Measurements from ENCODE around the gene KLHL3. TPM values are rescaled to one million over a fixed set of nuclear protein-coding genes. Genes with fewer than 3 reads are reported as not detected.
A peak's percentile ranks its signal among the peaks of the same experiment; 100 is the strongest.

KLHL3 gene
- total RNA-seq, 1 experiment from 2014 or later: 3.5 TPM

DNA sequence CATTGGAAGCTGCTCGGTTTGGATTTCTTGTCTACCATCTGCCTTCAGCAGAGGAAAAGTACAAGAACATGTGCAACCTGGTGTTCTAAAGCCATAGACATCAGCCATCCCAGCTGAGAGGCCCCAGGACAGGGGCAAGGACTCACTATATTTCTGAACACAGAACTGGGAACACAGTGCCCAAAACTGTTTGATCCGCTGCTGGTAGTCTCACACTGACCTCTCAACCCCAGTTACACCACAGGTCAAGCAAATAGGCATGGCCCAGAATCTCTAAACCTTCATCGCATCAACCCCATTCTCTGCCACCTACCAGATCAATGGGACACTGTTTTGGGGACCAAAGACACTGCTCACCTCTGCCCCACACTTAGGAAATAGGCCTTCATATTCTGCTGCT lies 2.0 kb downstream of the KLHL3 start:
- TF ChIP-seq, protein P1, sequence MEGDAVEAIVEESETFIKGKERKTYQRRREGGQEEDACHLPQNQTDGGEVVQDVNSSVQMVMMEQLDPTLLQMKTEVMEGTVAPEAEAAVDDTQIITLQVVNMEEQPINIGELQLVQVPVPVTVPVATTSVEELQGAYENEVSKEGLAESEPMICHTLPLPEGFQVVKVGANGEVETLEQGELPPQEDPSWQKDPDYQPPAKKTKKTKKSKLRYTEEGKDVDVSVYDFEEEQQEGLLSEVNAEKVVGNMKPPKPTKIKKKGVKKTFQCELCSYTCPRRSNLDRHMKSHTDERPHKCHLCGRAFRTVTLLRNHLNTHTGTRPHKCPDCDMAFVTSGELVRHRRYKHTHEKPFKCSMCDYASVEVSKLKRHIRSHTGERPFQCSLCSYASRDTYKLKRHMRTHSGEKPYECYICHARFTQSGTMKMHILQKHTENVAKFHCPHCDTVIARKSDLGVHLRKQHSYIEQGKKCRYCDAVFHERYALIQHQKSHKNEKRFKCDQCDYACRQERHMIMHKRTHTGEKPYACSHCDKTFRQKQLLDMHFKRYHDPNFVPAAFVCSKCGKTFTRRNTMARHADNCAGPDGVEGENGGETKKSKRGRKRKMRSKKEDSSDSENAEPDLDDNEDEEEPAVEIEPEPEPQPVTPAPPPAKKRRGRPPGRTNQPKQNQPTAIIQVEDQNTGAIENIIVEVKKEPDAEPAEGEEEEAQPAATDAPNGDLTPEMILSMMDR (IDR thresholded peaks at IDR 0.05; ENCODE audit: insufficient read depth in 1 of 2, low read depth in 1 of 2, low read length in 1 of 2, severe bottlenecking in 1 of 2, unreplicated experiment in 1 of 2): no peak
- POLR2A ChIA-PET: no interaction called here
- Mint-ChIP-seq H3K9me3 (ENCODE audit: unreplicated experiment) (no peaks in the 10 kb centered on the region), H3K27ac (ENCODE audit: unreplicated experiment) (no peak overlapping the region), H3K36me3 (ENCODE audit: insufficient read depth, unreplicated experiment) (no peaks in the 10 kb centered on the region), H3K27me3 (ENCODE audit: insufficient read depth, unreplicated experiment) (no peaks in the 10 kb centered on the region), H3K4me1 (ENCODE audit: low read depth, unreplicated experiment) (peaks cover 13% of the 10 kb centered on the region), H3K4me3 (ENCODE audit: unreplicated experiment) (peak overlapping the region; percentile 37)
- Histone ChIP-seq H3K4me1 (peaks cover 25% of the 10 kb centered on the region), H3K27me3 (replicated peaks; ENCODE audit: control insufficient read depth, insufficient read depth, low read length) (no peaks in the 10 kb centered on the region), H3K9me3 (0 out of 2 replicates have a peak, but pooled peaks cover 3% of the 10 kb centered on the region), H3K4me3 (ENCODE audit: low read depth, low read length) (no peak overlapping the region), H3K36me3 (ENCODE audit: control insufficient read depth, insufficient read depth, low read length) (no peaks in the 10 kb centered on the region)
- DNase-seq: no peak
- CTCF ChIA-PET: interaction anchor here (1.5 to 3.4 kb wide), 2 partner anchors 74 kb away, joined by 6 to 46 read pairs; no protein-coding TSS in a partner anchor
- no TSS peak for BruUV-seq (replicated peaks)
- intact Hi-C loops (cut with micrococcal nuclease; ENCODE audit: unreplicated experiment): no loop called here

DNA sequence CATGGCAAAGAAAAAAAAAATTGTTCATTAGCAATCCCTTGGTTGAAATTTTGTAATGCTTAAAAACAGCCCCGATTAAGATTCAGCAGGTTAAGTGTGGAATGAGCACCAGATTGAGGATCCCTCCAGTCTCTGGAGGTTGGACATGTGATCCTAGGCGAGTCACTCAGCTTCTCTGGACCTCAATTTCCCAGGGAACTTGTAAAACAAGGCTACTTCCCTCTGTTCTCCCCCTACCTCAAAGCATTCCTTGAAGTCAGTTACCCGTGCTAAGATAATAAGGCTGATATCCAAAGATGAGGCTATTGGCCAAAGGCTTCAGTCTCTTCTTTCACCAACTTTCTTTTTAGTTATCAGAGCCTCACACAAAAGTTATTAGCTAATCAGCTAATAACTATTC lies 2.9 kb downstream of the KLHL3 start:
- Histone ChIP-seq H3K36me3 (ENCODE audit: control insufficient read depth, insufficient read depth, low read length) (no peaks in the 10 kb centered on the region), H3K27me3 (replicated peaks; ENCODE audit: control insufficient read depth, insufficient read depth, low read length) (no peaks in the 10 kb centered on the region), H3K4me3 (ENCODE audit: low read depth, low read length) (no peak overlapping the region), H3K4me1 (peaks cover 25% of the 10 kb centered on the region), H3K9me3 (0 out of 2 replicates have a peak, but pooled peaks cover 3% of the 10 kb centered on the region)
- ChIA-PET POLR2A (no interaction called here), CTCF (interaction anchor here (0.6 to 1.5 kb wide), 4 partner anchors 9 to 103 kb away, joined by 3 to 6 read pairs (median 4); no protein-coding TSS in a partner anchor)
- Mint-ChIP-seq H3K4me1 (ENCODE audit: low read depth, unreplicated experiment) (peaks cover 13% of the 10 kb centered on the region), H3K9me3 (ENCODE audit: unreplicated experiment) (no peaks in the 10 kb centered on the region), H3K27me3 (ENCODE audit: insufficient read depth, unreplicated experiment) (no peaks in the 10 kb centered on the region), H3K4me3 (ENCODE audit: unreplicated experiment) (no peak overlapping the region), H3K36me3 (ENCODE audit: insufficient read depth, unreplicated experiment) (no peaks in the 10 kb centered on the region), H3K27ac (ENCODE audit: unreplicated experiment) (no peak overlapping the region)
- no TSS peak for BruUV-seq (replicated peaks)
- DNase-seq: peak; percentile 52
- intact Hi-C loops (cut with micrococcal nuclease; ENCODE audit: unreplicated experiment): no loop called here
- TF ChIP-seq, protein P1 (IDR thresholded peaks at IDR 0.05; ENCODE audit: insufficient read depth in 1 of 2, low read depth in 1 of 2, low read length in 1 of 2, severe bottlenecking in 1 of 2, unreplicated experiment in 1 of 2): no peak

GRCh38 chr5:137731176-137731575 lies 4.7 kb downstream of the KLHL3 start:
- intact Hi-C loops (cut with micrococcal nuclease; ENCODE audit: unreplicated experiment): no loop called here
- H3K4me1 ChIP-seq: peaks cover 25% of the 10 kb centered on the region
- ChIA-PET POLR2A (no interaction called here), CTCF (no interaction called here)
- Mint-ChIP-seq H3K27me3 (ENCODE audit: insufficient read depth, unreplicated experiment) (no peaks in the 10 kb centered on the region), H3K4me1 (ENCODE audit: low read depth, unreplicated experiment) (peaks cover 13% of the 10 kb centered on the region), H3K36me3 (ENCODE audit: insufficient read depth, unreplicated experiment) (no peaks in the 10 kb centered on the region), H3K4me3 (ENCODE audit: unreplicated experiment) (no peak overlapping the region), H3K9me3 (ENCODE audit: unreplicated experiment) (no peaks in the 10 kb centered on the region), H3K27ac (ENCODE audit: unreplicated experiment) (no peak overlapping the region)
- H3K27me3 ChIP-seq (replicated peaks; ENCODE audit: control insufficient read depth, insufficient read depth, low read length): no peaks in the 10 kb centered on the region
- BruUV-seq (replicated peaks): no TSS peak
- 0 out of 2 replicates have a peak, but pooled peaks cover 3% of the 10 kb centered on the region for H3K9me3 ChIP-seq
- H3K4me3 ChIP-seq (ENCODE audit: low read depth, low read length): no peak overlapping the region
- DNase-seq: no peak
- no peaks in the 10 kb centered on the region for H3K36me3 ChIP-seq (ENCODE audit: control insufficient read depth, insufficient read depth, low read length)
- TF ChIP-seq, protein P1 (IDR thresholded peaks at IDR 0.05; ENCODE audit: insufficient read depth in 1 of 2, low read depth in 1 of 2, low read length in 1 of 2, severe bottlenecking in 1 of 2, unreplicated experiment in 1 of 2): no peak

All from Caco-2 (cell line).